Measurements from ENCODE around the gene NXPE3. TPM values are rescaled to one million over a fixed set of nuclear protein-coding genes. Genes with fewer than 3 reads are reported as not detected.

Gene NXPE3
- total and polyA plus RNA-seq, 2 of the 8 experiments (the other 6 are each of a cell fraction or from before 2014, with no cell fraction given) = 10.9 to 22.7 TPM

DNA sequence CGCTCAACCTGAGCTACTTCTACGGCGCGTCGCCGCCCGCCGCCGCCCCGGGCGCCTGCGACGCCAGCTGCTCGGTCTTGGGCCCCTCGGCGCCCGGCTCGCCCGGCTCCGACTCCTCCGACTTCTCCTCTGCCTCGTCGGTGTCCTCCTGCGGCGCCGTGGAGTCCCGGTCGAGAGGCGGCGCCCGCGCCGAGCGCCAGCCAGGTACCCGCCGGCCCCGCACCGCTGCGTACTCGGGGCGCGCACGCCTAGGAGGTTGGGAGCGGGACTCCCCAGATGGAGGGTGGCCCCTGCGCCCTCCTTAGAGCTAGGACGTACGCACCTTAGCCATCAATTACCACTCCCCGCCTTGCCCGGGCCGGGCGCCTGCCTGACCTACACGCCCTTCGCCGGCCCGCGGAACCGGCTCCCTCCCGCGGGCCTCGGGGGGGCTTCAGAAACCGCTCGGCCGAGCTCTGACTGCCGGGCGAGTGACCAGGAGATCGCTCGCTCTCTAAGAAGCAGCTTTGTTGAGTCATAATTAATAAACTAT is 70.8 kb downstream of the NXPE3 start:
- H3K4me2 ChIP-seq (ENCODE audit: insufficient read depth in 1 of 2, low read depth in 2 of 2, low read length in 2 of 2) = peak overlapping the region; percentile 78
- no peak overlapping the region for H3K4ac ChIP-seq (replicated peaks; ENCODE audit: insufficient read length, low read depth, low read length)
- no peak overlapping the region for H3K23ac ChIP-seq (ENCODE audit: insufficient read length)
- H4K91ac ChIP-seq (replicated peaks; ENCODE audit: insufficient read length, low read length) = no peak overlapping the region
- H3K56ac ChIP-seq (replicated peaks; ENCODE audit: insufficient read length, low read depth, low read length) = no peak overlapping the region
- H2BK12ac ChIP-seq (ENCODE audit: low read depth, low read length) = no peak overlapping the region
- 2% methylated on average over 35 of the region's 67 CpGs; no CpG with 5 or more reads in 1 of the 2 experiments for WGBS, 2 experiments (ENCODE audit: extremely low coverage in 1 of 2, insufficient coverage in 1 of 2, insufficient read length in 1 of 2, insufficient replicate concordance in 2 of 2, low coverage in 1 of 2, low lambda C conversion rate in 2 of 2, missing lambda C conversion rate in 1 of 2)
- peaks cover 0 to 10% of the 10 kb centered on the region in 2 experiments for H4K20me1 ChIP-seq (replicated peaks in 1 of 2; ENCODE audit: control insufficient read depth in 1 of 2, insufficient read depth in 2 of 2, low read length in 2 of 2)
- H3K79me2 ChIP-seq (ENCODE audit: control insufficient read depth in 1 of 2, insufficient read depth in 2 of 2, low read length in 2 of 2) = peaks cover 13 to 35% of the 10 kb centered on the region in 2 experiments; a peak in 3 of 4 replicates
- ChIA-PET CTCF (ENCODE audit: partially characterized antibody) (interaction anchor here (0.5 to 4.0 kb wide), 13 partner anchors 8 to 238 kb away, joined by 3 to 24 read pairs (median 4); no protein-coding TSS in a partner anchor), POLR2A (ENCODE audit: partially characterized antibody) (interaction anchor here (0.8 to 3.0 kb wide), 20 partner anchors 8 to 375 kb away, joined by 3 to 25 read pairs (median 10); partner anchors contain the start of genes CEP97, NXPE3, RPL24 and ZBTB11)
- no peaks in the 10 kb centered on the region for H3K9me3 ChIP-seq (ENCODE audit: insufficient read depth in 2 of 2, low read depth in 1 of 2, low read length in 1 of 2)
- H3K14ac ChIP-seq (ENCODE audit: insufficient read length) = no peak overlapping the region
- no peaks in the 10 kb centered on the region for H3K79me1 ChIP-seq (ENCODE audit: low read depth, low read length)
- peak overlapping the region; percentile 79; the same call in 1 of the 2 replicates for H2BK5ac ChIP-seq (ENCODE audit: low read depth, low read length)
- no peaks in the 10 kb centered on the region; the same call in 1 of the 2 replicates for H3K23me2 ChIP-seq (ENCODE audit: low read depth, low read length)
- peak overlapping the region; percentile 82 to 99 (median 90) for H3K4me3 ChIP-seq (ENCODE audit: extremely low read depth in 1 of 4, insufficient read depth in 2 of 4, low read depth in 3 of 4, low read length in 4 of 4)
- H4K5ac ChIP-seq (ENCODE audit: insufficient read length, low read depth, low read length) = no peak overlapping the region
- no peak overlapping the region for H2BK20ac ChIP-seq (ENCODE audit: low read length)
- H3K18ac ChIP-seq (ENCODE audit: extremely low read depth, low read length) = peak overlapping the region; percentile 63
- peaks cover 4 to 14% (median 9%) of the 10 kb centered on the region in 4 experiments for H3K4me1 ChIP-seq (replicated peaks in 1 of 4; ENCODE audit: control insufficient read depth in 3 of 4, insufficient read depth in 4 of 4, low read length in 3 of 4)
- no peak overlapping the region for H2BK120ac ChIP-seq (replicated peaks; ENCODE audit: low read depth, low read length)
- H3K36me3 ChIP-seq (ENCODE audit: control insufficient read depth in 2 of 4, insufficient read depth in 4 of 4, low read length in 3 of 4) = peaks cover 15 to 32% (median 22%) of the 10 kb centered on the region in 4 experiments
- H3K27ac ChIP-seq (ENCODE audit: low read depth, low read length) = peak overlapping the region; percentile 89; the same call in 1 of the 2 replicates
- H4K8ac ChIP-seq (ENCODE audit: extremely low read depth, insufficient read depth, low read length) = peak overlapping the region; percentile 74
- FAIRE-seq (no peak), DNase-seq (ENCODE audit: low read depth in 1 of 2, low spot score in 2 of 2) (peak in 1 of 2 experiments; percentile 69)
- no peaks in the 10 kb centered on the region for H3K27me3 ChIP-seq (replicated peaks in 1 of 4; ENCODE audit: control insufficient read depth in 3 of 4, extremely low read depth in 1 of 4, insufficient read depth in 3 of 4, low read length in 3 of 4)
- no peak overlapping the region for H2AK5ac ChIP-seq (ENCODE audit: low read depth, low read length)
- H3K9ac ChIP-seq (replicated peaks in 1 of 4; ENCODE audit: extremely low read depth in 1 of 4, low read depth in 3 of 4, low read length in 3 of 4) = peak overlapping the region; percentile 69 to 98 (median 82)
- H2BK15ac ChIP-seq (ENCODE audit: low read length) = no peak overlapping the region
- H2AFZ ChIP-seq (ENCODE audit: low read length) = no peak overlapping the region
- TF ChIP-seq PHF8 (conservative IDR thresholded peaks at IDR 0.05; ENCODE audit: low read depth, low read length) = 0 out of 2 replicates have a peak, but pooled peaks have one; percentile 23
- 0 out of 2 replicates have a peak, but pooled peaks have one; percentile 15 for TF ChIP-seq CREB1 (IDR thresholded peaks at IDR 0.05)
- TF ChIP-seq ASH2L (IDR thresholded peaks at IDR 0.05; ENCODE audit: low read length) = peak; percentile 24
- no peak for TF ChIP-seq HDAC2 (IDR thresholded peaks at IDR 0.05; ENCODE audit: borderline replicate concordance in 1 of 2, low read depth in 2 of 2, low read length in 2 of 2)
- TF ChIP-seq SIN3A (conservative IDR thresholded peaks at IDR 0.05 in 1 of 2, IDR thresholded peaks at IDR 0.05 in 1 of 2; ENCODE audit: low read depth in 1 of 2, low read length in 2 of 2) = peak in 1 of 2 experiments; percentile 22; a peak in 1 of 4 replicates
- TF ChIP-seq RNF2 (IDR thresholded peaks at IDR 0.05; ENCODE audit: borderline replicate concordance, low read depth, low read length, missing control alignments, poor library complexity, severe bottlenecking) = no peak
- peak; percentile 67 for TF ChIP-seq KDM4A (IDR thresholded peaks at IDR 0.05; ENCODE audit: low read depth, low read length, severe bottlenecking)
- no peak for TF ChIP-seq TBP (IDR thresholded peaks at IDR 0.05; ENCODE audit: low read depth, low read length)
- TF ChIP-seq RAD21 (IDR thresholded peaks at IDR 0.05 in 1 of 2, conservative IDR thresholded peaks at IDR 0.05 in 1 of 2; ENCODE audit: low read depth in 2 of 2, low read length in 2 of 2) = peak in 1 of 2 experiments; percentile 21; a peak in 2 of 4 replicates
- no peak for TF ChIP-seq JUND (IDR thresholded peaks at IDR 0.05; ENCODE audit: low read length)
- TF ChIP-seq SP2 (IDR thresholded peaks at IDR 0.05; ENCODE audit: low read length) = no peak
